Mucosa of descending colon (tissue), 3 donors: Measurements from ENCODE around the gene MC3R. TPM values are rescaled to one million over a fixed set of nuclear protein-coding genes. Genes with fewer than 3 reads are reported as not detected.

ENCODE experiments used
- ATAC-seq: fragments of 200-7000 bp; cut with Tn5 transposase; one replicate; pipeline ENCODE4 v1.9.1; 2020; ENCODE audit warnings: mild to moderate bottlenecking, moderate library complexity
- DNase-seq, 3 donors: peaks; one replicate each; pipeline ENCODE4 v3.0.0-alpha.2; 2020
- H3K36me3 ChIP-seq: fragments of 200-600 bp; one replicate; pipeline ENCODE4 v1.8.0; 2021; ENCODE audit warnings: low read depth, mild to moderate bottlenecking
- H3K4me1 ChIP-seq: fragments of 200-600 bp; one replicate; pipeline ENCODE4 v1.8.0; 2021; ENCODE audit warnings: low read depth, mild to moderate bottlenecking
- H3K4me3 ChIP-seq: fragments of 200-600 bp; one replicate; pipeline ENCODE4 v1.8.0; 2021; ENCODE audit warnings: mild to moderate bottlenecking
- H3K9me3 ChIP-seq: fragments of 200-600 bp; one replicate; pipeline ENCODE4 v1.8.0; 2021; ENCODE audit warnings: mild to moderate bottlenecking
- intact Hi-C, 2 donors: fragments of 100-400 bp; cut with DNase I in 1 of 2; cut with micrococcal nuclease in 1 of 2; formaldehyde crosslinking; loops; one replicate each; pipeline versions ENCODE4 v1.11.0 to v1.11.1; 2022; cut with DNase I, micrococcal nuclease
- total RNA-seq, 3 donors: library from RNA; stranded (reverse); fragmentation: NEBNext Ultra II Directional in 2 of 3; extraction: Animal tissue kit (Norgen Biotek cat#: 25700) in 2 of 3; gene quantifications; one replicate each; pipeline versions ENCODE4 v1.2.1 to v1.2.4, GENCODE V29; 2021 to 2023
- TF ChIP-seq, protein P1 (sequence below): fragments of 200-600 bp; IDR thresholded peaks from one replicate; pipeline ENCODE4 v1.8.0; 2022; ENCODE audit warnings: antibody characterized with exemption, mild to moderate bottlenecking
- donor health status: DM: no; HTN: no; CAD: no; lungs with moderate emphysema.
- donor health status: DM: no; HTN: no; CAD: no.
- donor health status: DM: no; HTN: yes; CAD: no.

Gene MC3R
- total RNA-seq, 3 donors from 2014 or later: not detected

DNA sequence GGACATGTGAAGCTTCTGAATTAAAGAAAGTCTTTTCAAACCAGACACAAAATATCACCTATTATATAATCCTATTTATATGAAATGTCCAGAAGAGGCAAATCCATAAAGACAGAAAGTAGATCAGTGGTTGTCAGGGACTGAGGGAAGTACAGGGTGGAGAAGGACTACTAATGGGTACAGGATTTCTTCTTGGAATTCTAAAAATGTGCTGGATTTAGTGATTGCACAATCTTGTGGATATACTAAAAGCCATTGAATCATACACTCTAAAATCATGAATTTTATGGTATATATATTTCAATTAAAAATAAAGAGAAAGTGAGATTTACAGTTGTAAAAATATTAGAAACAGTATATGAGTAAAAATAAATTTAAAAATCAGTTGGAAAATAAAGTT lies 18.7 kb upstream of the MC3R start:
- no peaks in the 10 kb centered on the region for H3K4me1 ChIP-seq
- no peaks in the 10 kb centered on the region for H3K36me3 ChIP-seq
- peaks cover 8% of the 10 kb centered on the region for H3K9me3 ChIP-seq
- ATAC-seq (no peak), DNase-seq (no peak)
- no peak overlapping the region for H3K4me3 ChIP-seq
- TF ChIP-seq, protein P1, sequence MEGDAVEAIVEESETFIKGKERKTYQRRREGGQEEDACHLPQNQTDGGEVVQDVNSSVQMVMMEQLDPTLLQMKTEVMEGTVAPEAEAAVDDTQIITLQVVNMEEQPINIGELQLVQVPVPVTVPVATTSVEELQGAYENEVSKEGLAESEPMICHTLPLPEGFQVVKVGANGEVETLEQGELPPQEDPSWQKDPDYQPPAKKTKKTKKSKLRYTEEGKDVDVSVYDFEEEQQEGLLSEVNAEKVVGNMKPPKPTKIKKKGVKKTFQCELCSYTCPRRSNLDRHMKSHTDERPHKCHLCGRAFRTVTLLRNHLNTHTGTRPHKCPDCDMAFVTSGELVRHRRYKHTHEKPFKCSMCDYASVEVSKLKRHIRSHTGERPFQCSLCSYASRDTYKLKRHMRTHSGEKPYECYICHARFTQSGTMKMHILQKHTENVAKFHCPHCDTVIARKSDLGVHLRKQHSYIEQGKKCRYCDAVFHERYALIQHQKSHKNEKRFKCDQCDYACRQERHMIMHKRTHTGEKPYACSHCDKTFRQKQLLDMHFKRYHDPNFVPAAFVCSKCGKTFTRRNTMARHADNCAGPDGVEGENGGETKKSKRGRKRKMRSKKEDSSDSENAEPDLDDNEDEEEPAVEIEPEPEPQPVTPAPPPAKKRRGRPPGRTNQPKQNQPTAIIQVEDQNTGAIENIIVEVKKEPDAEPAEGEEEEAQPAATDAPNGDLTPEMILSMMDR: no peak
- intact Hi-C loops: no loop called here

DNA sequence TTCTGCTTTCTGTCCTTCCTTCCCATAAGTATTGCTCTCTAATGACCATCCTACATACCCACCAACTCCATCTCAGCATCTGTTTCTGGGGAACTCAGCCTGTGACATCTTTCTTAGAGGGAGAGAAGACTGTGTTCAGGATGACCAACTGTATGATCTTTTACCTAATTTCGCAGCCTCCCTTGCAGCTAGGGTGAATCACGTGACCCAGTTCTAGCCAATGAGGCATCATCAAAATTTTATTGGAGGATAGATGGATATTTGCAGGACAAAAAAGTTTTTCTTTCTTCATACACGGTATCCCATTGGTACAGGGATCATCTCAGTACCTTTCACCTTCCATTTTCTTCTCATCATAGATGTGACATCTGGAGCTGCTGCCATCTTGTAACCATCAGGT lies 14.4 kb upstream of the MC3R start:
- intact Hi-C loops: no loop called here
- no peak for ATAC-seq

DNA sequence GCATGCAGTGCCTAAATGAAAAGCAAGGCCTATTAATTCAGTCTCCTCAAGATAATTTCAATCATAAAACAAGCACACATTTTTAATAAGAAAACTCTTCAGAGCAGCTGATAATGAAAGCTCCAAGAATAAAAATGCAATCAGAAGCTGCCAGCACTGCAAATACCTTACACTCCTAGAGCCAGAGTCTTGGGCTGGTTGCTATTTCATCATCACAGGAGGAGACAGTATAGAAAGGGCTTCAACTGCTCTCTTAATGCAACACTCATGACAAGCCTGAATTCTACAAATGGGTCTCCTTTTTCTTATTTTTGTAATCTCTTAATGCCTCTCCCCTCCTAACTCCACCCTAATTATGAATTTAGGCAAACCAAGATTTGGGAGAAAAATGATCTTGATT lies 11.2 kb upstream of the MC3R start:
- no peak for DNase-seq
- Histone ChIP-seq H3K4me1 (no peaks in the 10 kb centered on the region), H3K9me3 (peaks cover 8% of the 10 kb centered on the region), H3K36me3 (no peaks in the 10 kb centered on the region), H3K4me3 (no peak overlapping the region)
- TF ChIP-seq, protein P1: no peak
- no peak for ATAC-seq
- intact Hi-C loops: no loop called here

More for the DNA sequence above, 14.4 kb upstream of the MC3R start:
- TF ChIP-seq, protein P1: no peak
- Histone ChIP-seq H3K4me1 (no peaks in the 10 kb centered on the region), H3K4me3 (no peak overlapping the region), H3K36me3 (no peaks in the 10 kb centered on the region), H3K9me3 (peaks cover 8% of the 10 kb centered on the region)
- DNase-seq: no peak

DNA sequence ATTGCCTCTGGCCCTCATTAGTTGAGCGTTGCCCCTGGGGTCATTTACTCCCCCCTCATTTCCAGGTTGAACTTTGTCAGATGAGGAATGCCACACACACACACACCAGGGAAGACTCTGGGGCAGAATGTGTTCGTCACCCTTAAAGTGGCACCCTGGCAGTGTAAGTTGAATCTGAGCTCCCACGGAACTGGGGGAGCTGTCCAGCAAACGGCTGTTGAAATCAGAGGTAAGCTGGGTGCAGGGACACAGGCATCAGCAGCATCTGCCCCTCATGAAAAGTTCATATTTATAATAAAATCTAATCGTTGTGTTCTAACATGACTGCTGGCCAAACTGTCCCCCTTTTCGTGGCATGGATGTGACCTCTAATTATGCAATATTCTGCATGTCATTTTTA lies 4.3 kb upstream of the MC3R start:
- Histone ChIP-seq H3K9me3 (no peaks in the 10 kb centered on the region), H3K4me3 (no peak overlapping the region), H3K36me3 (no peaks in the 10 kb centered on the region), H3K4me1 (no peaks in the 10 kb centered on the region)
- TF ChIP-seq, protein P1: no peak
- intact Hi-C loops: no loop called here
- DNase-seq: no peak
- no peak for ATAC-seq

DNA sequence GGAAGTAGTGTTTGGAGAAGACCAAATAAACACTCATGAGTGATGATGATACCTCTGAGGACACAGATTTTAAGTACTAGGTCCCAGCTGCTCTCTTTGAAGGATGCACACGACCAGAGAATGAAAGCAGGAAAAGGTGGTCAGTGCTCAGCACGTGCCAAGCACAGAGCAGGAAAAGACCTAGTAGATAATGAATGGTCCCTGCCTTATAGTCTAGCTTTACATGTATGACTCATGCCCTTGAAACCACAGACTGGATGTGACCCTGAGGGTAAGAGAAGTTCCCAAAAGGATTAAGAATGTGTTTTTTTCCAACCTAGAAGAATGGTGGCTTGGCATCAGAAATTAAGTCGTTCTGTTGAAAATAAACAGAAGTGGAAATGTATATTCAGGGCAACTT lies 2.8 kb upstream of the MC3R start:
- no peaks in the 10 kb centered on the region for H3K36me3 ChIP-seq
- H3K4me1 ChIP-seq: no peaks in the 10 kb centered on the region
- no peaks in the 10 kb centered on the region for H3K9me3 ChIP-seq
- no peak for DNase-seq
- ATAC-seq: no peak
- no peak overlapping the region for H3K4me3 ChIP-seq
- TF ChIP-seq, protein P1: no peak
- intact Hi-C loops: no loop called here
